IPS-20b (cell line): ENCODE measurements around the gene PCAT6.
"Not testable (repeated sequence)": the region's sequence is repeated elsewhere in the genome, so short reads cannot be mapped to it uniquely, and the experiment has no call there.

Source experiments
- H3K27ac ChIP-seq: one replicate; pipeline ENCODE4 v1.5.1; 2013; ENCODE audit warnings: low read length
- H3K27me3 ChIP-seq: 2 replicates; pipeline ENCODE4 v1.6.1; 2013; ENCODE audit warnings: mild to moderate bottlenecking, low read length, inconsistent platforms; ENCODE audit not compliant: insufficient read depth
- H3K36me3 ChIP-seq: 2 replicates; pipeline ENCODE4 v1.6.1; 2013; ENCODE audit warnings: low read depth, mild to moderate bottlenecking, inconsistent platforms, low read length, moderate library complexity; ENCODE audit not compliant: insufficient read depth
- H3K4me1 ChIP-seq: 2 replicates; pipeline ENCODE4 v1.6.1; 2013; ENCODE audit warnings: mild to moderate bottlenecking, control low read depth, inconsistent platforms, low read length, moderate library complexity; ENCODE audit not compliant: insufficient read depth
- H3K4me3 ChIP-seq: 2 replicates; pipeline ENCODE4 v1.5.1; 2013; ENCODE audit warnings: mild to moderate bottlenecking, low read length, inconsistent platforms
- H3K9ac ChIP-seq: 2 replicates; pipeline ENCODE4 v1.6.1; 2013; ENCODE audit warnings: low read depth, mild to moderate bottlenecking, inconsistent platforms, low read length, moderate library complexity
- H3K9me3 ChIP-seq: 2 replicates; pipeline ENCODE4 v1.6.1; 2013; ENCODE audit warnings: mild to moderate bottlenecking, low read depth, low read length, inconsistent platforms; ENCODE audit not compliant: insufficient read depth

PCAT6 gene

DNA sequence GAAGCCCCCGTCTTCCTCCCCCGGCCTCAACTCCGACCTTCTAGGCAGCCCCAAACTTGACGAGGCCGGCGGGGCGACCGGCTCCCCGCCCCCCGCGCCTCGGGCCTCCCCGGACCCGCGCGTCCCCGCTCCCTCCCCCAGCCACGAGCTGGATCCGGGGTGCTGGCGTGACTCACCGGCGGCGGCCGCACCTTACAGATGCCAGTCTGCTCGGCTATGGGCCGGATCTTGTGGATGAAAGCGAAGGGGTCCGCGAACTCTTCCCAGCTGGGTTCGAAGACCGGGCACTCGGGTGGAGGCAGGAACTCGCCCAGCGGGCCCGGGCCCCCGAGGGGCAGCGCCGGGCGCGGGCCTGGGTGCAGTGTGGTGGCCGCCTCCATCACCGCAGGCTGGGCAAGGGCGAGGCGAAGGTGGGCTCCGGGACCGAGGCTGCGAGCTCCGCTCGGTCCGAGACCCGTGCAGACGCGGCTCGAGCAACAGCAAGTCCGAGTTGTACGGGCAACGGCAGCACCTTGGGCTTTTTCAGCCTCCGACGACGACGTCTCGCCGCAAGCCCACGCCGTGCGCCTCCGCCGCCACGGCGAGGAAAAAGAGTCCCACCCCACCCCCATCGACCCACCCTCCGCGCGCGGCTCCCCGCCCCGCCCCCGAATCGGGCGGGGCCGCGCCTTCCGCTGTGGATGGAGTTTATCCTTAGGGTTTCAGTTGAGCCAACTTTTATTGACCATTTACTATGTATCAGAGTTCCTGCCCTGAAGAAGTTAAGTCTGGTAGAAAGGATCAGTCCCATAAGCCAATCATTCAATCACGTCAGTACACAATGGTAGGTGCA lies 2.6 kb upstream of the PCAT6 start, which contains the start of gene KDM5B:
Gene KDM5B (minus strand): TSS at position 496 of the 832 bp plus-strand sequence. CDS start 116 bp downstream, at position 380.
- peak within 1 kb of the TSS; percentile 49 for H3K27ac ChIP-seq
- H3K27me3 ChIP-seq: peaks cover 32% of the 10 kb centered on the region
- peaks cover 31% of the 10 kb centered on the region for H3K4me1 ChIP-seq
- H3K9ac ChIP-seq: peak within 1 kb of the TSS; percentile 94; the same call in 1 of the 2 replicates
- no peaks in the 10 kb centered on the region for H3K9me3 ChIP-seq
- no peaks in the 10 kb centered on the region for H3K36me3 ChIP-seq
- peak within 1 kb of the TSS; percentile 86 for H3K4me3 ChIP-seq

DNA sequence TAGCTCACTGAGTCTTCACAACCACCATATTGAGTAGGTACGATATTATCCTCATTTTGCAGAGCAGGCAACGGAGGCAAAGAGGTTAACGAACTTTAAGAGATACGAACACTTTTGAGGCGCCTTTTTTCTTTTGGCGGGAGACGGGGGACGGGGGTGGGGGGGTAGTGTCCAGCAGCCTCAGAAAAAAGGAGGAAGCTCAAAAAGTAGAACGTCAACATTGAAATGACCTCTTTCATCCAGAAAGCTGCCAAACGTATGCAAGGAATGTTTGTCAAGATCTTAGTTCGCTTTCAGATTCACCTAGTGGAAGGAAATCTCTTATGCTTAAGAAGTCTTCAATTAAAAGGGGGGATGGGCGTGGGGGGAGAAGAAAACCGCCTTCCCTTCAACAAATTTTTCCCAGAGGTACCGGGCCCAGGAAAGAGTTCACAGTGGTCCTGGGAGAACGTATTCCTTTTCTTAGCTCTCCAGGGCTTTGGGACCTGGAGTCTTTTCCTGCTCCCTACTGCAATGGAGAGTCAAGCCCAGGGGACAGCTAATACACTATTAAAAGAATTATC lies 1.1 kb upstream of the PCAT6 start:
- Histone ChIP-seq H3K4me1 (peaks cover 26% of the 10 kb centered on the region), H3K36me3 (no peaks in the 10 kb centered on the region), H3K27ac (no peak overlapping the region), H3K9me3 (no peaks in the 10 kb centered on the region), H3K27me3 (peaks cover 32% of the 10 kb centered on the region), H3K4me3 (peak overlapping the region; percentile 86), H3K9ac (no peak overlapping the region)

DNA sequence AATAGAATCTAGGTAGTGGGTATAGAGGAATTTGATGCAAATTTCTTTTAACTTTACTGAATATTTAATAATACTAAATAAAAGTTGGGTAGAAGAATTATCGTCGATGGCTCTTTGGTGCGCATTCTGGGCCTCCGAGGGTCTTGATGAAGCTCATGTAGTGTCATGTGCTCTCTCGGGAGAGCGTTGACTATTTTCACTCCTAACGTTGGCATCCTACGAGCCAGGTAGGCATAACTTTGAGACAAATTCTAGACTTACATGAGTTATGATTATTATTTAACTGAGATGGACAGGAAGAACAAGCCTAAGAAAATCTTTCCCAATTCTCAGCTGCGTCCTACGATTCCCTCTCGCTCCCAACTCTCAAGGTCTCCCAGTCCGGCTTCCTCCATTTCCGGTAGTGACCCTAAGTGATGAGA lies 550 bp upstream of the PCAT6 start:
- Histone ChIP-seq H3K27ac (no peak overlapping the region), H3K36me3 (no peaks in the 10 kb centered on the region), H3K4me3 (peak overlapping the region; percentile 86), H3K27me3 (peaks cover 32% of the 10 kb centered on the region), H3K4me1 (peaks cover 21% of the 10 kb centered on the region), H3K9me3 (no peaks in the 10 kb centered on the region), H3K9ac (peak overlapping the region; percentile 76; the same call in 1 of the 2 replicates)

DNA sequence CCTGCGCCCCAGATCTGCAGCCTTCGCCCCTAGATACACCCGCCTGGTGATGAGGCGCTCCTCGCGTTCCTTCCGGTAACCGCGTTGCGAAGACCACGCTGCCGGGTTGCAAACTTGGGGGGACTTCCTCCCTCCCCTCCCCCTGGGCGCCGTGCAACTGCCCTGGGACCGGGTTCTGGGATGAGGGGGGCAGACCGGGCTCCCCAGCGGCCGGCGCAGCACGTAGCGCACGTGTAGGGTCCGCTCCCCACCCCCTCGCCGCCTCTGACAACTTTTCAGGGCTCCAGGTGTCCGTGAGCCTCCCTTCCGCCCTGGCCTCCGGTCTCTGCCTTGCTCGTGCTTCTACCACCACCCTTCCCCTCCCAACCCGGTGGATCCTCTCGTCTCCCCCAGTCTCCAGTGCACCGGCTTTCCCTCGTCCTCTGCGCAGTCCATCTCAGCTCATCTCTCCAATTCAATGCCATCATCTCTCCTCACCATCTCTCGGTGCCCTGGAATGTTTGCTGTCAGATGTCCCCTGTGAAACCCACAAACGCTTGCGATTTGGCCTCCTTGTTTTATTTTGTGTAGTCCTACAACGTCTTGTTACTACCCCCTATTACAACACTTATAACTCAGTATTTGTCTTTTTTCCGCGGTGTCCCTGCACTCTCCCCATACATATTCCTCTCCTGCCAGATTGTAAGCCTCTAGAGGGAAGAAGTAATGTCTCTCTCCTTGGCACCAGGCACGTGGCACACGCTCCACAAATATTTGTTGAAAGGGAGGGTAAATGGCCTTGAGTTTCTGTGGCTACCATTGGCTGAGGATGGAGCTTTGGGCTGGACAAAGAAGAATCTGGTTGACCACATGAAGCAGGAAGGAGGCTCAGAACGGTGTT lies 782 bp downstream of the PCAT6 start:
- Histone ChIP-seq H3K27ac (no peak overlapping the region), H3K36me3 (no peaks in the 10 kb centered on the region), H3K4me3 (peak overlapping the region; percentile 86), H3K9ac (peak overlapping the region; percentile 83; the same call in 1 of the 2 replicates), H3K4me1 (peaks cover 15% of the 10 kb centered on the region), H3K27me3 (peaks cover 32% of the 10 kb centered on the region), H3K9me3 (no peaks in the 10 kb centered on the region)

DNA sequence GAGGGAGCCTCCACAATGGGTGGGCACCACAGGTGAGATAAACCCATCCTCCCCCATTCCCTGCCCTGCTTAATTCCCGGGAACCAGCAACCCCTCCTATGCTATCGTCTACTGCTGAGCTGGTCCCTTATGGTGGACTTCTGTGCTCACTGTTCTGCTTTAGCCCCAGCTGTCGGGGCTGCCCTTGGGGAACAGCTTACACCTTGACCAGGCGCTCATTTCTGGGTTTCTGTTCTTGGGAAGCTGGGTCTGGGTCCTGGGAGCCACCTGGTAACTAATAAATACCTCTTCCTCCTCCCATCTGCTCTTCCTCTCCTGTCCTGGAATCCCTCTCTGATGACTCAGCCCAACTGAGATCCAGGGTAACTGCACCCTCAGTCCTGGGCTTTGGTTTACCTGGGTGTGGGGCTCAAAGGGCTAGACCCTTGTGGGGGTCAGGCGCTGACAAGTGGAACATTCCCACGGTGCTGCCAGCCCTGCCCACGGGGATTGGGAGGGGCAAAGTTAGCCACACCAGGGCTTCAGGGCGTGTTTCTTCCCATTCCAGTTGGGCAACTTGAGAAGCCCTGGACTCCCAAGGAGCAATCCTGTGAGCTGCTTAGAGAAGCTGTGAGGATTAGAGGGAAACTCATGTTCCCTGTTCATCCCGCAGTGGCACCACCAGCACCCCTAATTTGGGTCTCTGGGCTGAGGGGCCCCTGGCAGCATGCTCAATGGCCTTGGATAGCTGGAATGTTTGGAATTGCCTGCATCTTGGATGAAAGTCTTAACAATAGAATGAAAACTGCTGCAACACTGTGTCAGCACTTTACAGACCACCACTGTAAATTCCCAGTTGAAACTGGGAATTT lies 1.6 kb downstream of the PCAT6 start:
- Histone ChIP-seq H3K9ac (peak overlapping the region; percentile 5; the same call in 1 of the 2 replicates), H3K4me3 (peak overlapping the region; percentile 86), H3K4me1 (peaks cover 15% of the 10 kb centered on the region), H3K27me3 (peaks cover 32% of the 10 kb centered on the region), H3K27ac (no peak overlapping the region), H3K36me3 (no peaks in the 10 kb centered on the region), H3K9me3 (no peaks in the 10 kb centered on the region)

DNA sequence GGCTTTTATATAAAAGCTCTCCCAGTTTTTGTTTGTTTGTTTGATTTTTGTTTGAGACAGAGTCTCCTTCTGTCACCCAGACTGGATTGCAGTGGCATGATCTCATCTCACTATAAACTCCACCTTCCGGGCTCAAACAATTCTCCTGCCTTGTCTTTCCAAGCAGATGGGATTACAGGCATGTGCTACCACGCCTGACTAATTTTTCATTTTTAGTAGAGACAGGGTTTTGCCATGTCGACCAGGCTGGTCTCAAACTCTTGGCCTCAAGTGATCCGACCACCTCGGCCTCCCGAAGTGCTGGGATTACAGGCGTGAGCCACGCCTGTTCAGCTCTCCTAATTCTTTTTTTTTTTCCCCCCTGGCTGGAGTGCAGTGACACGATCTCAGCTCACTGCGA lies 4.4 kb downstream of the PCAT6 start:
- H3K9ac ChIP-seq: no peak overlapping the region
- no peak overlapping the region for H3K27ac ChIP-seq
- H3K4me1 ChIP-seq: peaks cover 10% of the 10 kb centered on the region
- H3K9me3 ChIP-seq: no peaks in the 10 kb centered on the region
- H3K36me3 ChIP-seq: no peaks in the 10 kb centered on the region
- peaks cover 15% of the 10 kb centered on the region for H3K27me3 ChIP-seq
- H3K4me3 ChIP-seq: no peak overlapping the region

DNA sequence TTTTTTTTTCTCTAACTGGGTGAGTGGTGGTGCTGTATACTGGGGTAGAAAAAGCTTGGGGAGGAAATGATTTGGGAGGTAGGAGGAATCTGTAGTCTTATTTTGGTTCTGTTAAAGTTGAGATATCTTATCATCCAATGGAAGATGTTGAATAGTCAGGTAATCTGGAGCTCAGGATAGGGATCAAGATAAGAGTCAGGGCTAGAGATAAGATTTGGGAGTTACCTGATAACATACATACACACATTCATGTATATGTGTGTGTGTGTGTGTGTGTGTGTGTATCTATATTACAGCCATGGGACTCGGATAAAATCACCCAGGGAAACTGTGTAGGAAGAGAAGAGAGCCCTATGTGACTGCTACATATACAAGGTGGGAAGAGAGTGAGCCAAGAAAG lies 8.1 kb downstream of the PCAT6 start:
- no peaks in the 10 kb centered on the region for H3K9me3 ChIP-seq
- H3K4me1 ChIP-seq: no peaks in the 10 kb centered on the region
- H3K36me3 ChIP-seq: no peaks in the 10 kb centered on the region
- H3K9ac ChIP-seq: no peak overlapping the region
- H3K27ac ChIP-seq: no peak overlapping the region
- no peak overlapping the region for H3K4me3 ChIP-seq
- H3K27me3 ChIP-seq: no peaks in the 10 kb centered on the region

DNA sequence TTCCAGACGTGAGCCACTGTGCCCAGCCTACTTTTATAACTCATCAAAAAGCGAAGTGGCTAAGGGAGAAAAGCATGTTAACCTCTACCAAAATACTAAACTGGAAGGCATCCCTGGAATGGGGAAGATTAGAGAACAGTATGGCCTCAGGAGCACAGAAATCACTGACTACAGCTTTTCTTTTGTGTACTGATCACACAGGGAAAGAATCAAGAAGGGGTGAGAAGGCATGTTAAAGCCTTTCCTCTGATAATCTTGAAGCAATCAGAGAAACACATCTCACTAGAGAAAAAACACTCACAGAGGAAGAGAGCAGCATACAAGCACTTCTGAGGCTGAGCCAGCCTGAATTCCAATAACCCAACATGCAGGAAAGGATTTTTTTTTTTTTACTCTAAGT lies 10.7 kb downstream of the PCAT6 start:
- H3K4me1 ChIP-seq: no peaks in the 10 kb centered on the region
- no peaks in the 10 kb centered on the region for H3K27me3 ChIP-seq
- no peak overlapping the region for H3K27ac ChIP-seq
- no peak overlapping the region for H3K9ac ChIP-seq
- no peaks in the 10 kb centered on the region for H3K9me3 ChIP-seq
- no peak overlapping the region for H3K4me3 ChIP-seq
- H3K36me3 ChIP-seq: no peaks in the 10 kb centered on the region

DNA sequence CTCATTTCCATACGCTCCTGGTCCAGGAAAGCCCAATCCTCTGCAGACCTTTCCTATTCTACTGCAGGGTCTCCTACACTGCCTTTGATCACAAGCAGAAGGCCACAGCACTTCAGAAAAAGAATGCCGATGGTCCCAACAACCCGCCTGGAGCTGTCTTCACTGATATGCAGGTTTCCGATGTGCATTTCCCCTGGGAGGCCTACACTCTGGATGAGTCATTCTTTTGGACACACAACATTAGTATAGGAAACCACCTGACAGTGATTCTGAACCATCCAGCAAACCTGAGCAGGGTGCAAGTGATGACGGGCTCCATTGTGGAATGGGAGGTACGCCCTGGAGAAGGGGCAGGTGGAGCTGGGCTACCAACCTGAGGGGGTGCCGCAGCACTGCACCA lies 15.0 kb downstream of the PCAT6 start:
- no peak overlapping the region for H3K4me3 ChIP-seq
- H3K4me1 ChIP-seq: no peaks in the 10 kb centered on the region
- no peak overlapping the region for H3K9ac ChIP-seq
- H3K36me3 ChIP-seq: no peaks in the 10 kb centered on the region
- no peak overlapping the region for H3K27ac ChIP-seq
- H3K27me3 ChIP-seq: no peaks in the 10 kb centered on the region
- no peaks in the 10 kb centered on the region for H3K9me3 ChIP-seq

DNA sequence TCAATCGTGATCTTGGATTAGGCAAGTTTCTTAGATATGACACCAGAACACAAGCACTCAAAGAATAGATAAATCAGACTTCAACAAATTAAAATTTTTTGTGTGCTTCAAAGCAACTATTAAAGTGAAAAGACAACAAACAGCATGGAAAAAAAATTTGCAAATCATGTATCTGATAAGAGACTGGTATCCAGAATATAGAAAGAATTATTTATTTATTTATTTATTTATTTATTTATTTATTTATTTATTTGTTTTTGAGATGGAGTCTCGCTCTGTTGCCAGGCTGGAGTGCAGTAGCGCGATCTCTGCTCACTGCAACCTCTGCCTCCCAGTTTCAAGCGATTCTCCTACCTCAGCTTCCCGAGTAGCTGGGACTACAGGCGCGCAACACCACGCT lies 18.5 kb downstream of the PCAT6 start:
- not testable (repeated sequence) for H3K27ac ChIP-seq, H3K36me3 ChIP-seq, H3K27me3 ChIP-seq, H3K9ac ChIP-seq, H3K4me3 ChIP-seq, H3K4me1 ChIP-seq, H3K9me3 ChIP-seq

DNA sequence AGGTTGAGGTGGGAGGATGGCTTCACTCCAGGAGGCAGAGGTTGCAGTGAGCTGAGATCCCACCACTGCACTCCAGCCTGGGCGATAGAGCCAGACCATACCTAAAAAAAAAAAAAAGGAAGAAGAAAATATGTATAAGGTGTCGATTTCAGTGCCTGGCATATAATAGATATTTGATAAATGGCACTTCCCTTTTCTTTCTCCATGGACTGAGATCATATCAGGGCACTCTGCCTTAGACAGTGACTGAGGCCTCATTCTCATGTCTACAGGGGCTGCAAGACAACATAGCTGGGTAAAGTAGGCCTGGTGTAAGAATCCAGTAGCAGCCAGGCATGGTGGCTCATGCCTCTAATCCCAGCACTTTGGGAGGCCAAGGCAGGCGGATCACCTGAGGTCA lies 21.2 kb downstream of the PCAT6 start:
- no peaks in the 10 kb centered on the region for H3K36me3 ChIP-seq
- peaks cover 7% of the 10 kb centered on the region; the same call in 1 of the 2 replicates for H3K4me1 ChIP-seq
- H3K27ac ChIP-seq: no peak overlapping the region
- H3K4me3 ChIP-seq: no peak overlapping the region
- no peaks in the 10 kb centered on the region for H3K27me3 ChIP-seq
- H3K9ac ChIP-seq: no peak overlapping the region
- H3K9me3 ChIP-seq: no peaks in the 10 kb centered on the region
